HCEC 1CT (cell line): ENCODE measurements around the gene VDAC2.
"Not testable (repeated sequence)": the region's sequence is repeated elsewhere in the genome, so short reads cannot be mapped to it uniquely, and the experiment has no call there.

Experiments used
- DNase-seq: peaks from one replicate; pipeline ENCODE4 v3.0.0-alpha.2; 2017

The VDAC2 gene

DNA sequence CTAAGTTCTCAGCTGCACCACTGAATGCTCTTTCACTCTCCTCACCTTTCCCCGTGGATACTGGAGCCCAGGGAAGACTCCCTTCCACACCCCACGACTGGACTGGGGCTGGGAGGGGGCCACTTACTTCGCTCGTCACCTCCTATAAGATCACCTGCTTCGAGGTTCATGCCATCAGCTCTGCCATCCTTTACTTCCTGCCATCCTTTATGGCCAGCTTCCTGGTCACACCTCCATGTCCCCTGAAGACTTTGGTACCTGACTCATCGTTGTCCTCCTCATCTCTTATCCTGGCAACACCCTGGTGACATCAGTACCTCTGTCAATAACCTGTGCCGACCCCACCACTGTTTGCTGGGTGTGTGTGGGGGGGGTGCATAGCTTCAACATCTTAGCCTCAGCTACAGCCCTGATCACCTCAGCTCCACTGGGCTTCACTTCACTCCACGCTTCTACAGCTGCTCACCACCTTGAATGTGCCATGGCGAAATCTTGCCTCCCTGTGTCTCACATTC, 8.7 kb upstream of the VDAC2 start:
- no peak for DNase-seq

DNA sequence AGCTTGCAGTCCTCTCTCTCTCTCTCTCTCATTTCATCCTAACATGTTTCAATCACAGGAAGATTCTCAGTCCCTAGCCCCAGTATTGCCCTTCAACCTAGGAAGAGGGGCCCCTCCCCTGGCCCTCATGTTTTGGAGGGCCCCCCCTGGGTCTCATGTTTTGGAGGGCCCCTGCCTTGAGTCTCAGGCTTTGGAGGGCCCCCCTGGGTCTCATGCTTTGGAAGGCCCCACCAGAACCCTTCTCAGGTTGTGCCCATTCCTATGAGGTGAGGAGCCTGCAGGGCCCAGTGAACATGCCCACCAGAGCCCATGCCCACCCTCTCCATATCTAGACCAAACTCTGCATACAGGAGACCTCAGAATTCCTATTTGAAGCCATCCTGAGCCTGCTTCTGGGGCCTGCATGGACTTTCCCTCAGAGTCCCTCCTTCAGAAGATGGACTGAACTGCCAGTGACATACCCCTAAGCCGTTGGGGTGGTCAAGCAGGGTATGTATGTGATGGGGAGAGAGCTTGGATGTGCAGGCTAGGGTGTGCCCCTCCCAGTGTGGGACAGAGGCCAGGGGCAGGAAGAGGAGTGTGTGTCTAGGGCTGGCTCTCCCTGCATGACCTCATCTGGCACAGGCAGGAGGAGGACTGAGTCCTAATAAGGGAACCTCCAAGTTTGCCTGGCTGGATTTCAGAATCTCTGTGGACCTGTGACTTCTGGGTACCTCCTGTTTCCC, 8.1 kb upstream of the VDAC2 start:
- DNase-seq = peak; percentile 80

DNA sequence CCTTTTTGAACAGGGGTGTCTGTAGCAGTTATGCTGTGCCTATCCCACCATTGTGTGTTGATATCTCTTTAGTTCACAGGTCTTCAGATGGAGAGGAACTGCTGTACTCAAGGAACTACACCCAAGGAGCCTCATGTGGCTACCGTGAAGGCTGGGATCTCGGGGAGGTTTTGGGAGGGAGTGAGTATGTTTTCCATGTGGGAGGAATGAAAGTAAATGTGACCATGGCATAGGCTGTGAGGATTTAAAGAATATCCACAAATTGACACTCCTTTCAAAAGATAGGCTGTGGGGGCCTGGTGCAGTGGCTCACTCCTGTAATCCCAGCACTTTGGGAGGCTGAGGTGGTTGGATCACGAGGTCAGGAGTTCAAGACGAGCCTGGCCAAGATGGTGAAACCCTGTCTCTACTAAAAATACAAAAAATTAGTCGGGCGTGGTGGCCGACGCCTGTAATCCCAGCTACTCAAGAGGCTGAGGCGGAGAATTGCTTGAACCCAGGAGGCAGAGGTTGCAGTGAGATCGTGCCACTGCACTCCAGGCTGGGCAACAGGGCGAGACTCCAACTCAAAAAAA, 7.5 kb upstream of the VDAC2 start:
- not testable (repeated sequence) for DNase-seq

DNA sequence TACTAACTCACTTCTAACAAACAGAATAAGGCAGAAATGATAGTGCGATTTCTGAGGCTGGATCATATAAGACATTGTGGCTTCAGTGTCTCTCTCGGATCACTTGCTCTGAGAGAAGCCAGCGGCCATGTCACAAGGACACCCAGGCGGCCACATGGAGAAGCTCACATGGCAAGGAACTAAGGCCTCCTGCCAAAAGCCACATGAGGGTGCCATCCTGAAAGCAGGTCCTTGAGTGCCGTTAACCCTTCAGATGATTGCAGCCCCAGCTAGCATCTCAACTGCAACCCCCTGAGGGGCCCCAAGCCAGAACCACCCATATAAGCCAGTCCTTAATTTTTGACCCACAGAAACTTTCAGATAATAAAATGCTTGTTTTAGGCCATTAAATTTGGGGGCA, 6.9 kb upstream of the VDAC2 start:
- DNase-seq = no peak

DNA sequence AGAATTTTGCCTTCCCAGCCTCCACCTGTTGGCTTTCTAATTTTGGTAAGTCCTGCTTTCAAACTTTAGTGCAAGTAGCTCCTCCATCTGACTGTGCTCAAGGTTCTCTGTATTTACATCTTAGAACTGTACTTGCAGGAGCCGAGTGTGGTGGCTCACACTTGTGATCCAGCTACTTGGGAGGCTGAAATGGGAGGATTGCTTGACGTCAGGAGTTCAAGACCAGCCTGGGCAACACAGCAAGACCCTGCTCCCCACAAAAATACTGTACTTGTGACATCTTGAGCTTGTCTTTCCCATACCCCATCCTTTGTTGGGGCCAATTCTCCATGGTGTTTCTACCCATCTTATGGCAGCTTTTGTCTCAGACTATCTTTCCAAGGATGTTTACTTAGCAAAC, 4.7 kb upstream of the VDAC2 start:
- no peak for DNase-seq

DNA sequence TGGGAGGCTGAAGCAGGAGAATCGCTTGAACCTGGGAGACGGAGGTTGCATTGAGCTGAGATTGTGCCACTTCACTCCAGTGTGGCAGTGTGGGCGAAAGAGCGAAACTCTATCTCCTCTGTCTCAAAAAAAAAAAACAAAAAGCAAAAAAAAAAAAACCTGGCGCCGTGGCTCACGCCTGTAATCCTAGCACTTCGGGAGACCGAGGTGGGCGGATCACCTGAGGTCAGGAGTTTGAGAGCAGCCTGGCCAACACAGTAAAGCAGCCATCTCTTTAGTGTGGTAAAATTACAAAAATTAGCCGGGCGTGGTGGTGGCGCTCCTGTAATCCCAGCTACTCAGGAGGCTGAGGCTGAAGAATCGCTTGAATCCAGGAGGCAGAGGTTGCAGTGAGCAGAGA, 4.0 kb upstream of the VDAC2 start:
- DNase-seq = not testable (repeated sequence)

DNA sequence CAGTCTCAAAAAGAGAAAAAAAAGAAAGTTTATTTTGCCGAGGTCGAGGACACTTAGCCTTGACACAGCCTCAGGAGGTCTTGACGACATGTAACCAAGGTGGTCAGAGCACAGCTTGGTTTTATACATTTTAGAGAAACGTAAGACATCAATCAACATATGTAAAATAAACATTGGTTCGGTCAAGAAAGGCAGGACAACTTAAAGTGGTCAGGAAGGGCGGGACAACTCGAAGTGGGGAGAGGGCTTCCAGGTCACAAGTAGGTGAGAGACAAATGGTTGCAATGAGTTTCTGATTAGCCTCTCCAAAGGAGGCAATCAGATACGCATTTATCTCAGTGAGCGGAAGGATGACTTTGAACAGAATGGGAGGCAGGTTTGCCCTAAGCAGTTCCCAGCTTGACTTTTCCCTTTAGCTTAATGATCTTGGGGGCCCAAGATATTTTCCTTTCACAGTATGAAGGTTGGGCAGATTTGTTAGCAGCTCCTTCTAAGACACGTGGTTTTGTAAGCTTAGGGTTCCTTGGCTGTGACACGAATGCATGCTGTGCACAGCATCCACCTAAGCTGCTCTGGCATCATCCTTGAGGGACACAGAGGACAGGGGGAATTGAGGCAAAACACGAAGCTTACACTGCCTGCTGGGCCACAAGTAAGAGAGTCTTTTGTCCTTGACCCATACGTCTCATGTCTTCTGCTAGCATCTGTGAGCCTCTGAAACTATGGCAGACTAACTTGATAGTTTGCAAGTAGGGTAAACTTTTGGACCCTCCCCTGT, 3.3 kb upstream of the VDAC2 start:
- no peak for DNase-seq

DNA sequence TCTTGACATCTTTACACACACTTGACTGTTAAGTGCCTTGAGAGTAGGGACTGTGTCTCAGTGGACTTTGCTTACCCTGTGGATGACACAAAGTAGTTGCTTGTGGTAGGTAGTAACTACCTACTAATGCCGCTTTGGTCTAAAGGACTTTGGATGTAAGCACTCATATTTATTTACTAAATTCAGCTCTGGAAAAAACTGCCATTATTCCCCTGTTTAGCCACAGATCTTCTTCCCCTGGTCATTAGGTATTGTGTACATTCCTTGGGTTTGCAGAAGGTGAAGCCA, 2.8 kb upstream of the VDAC2 start:
- no peak for DNase-seq

DNA sequence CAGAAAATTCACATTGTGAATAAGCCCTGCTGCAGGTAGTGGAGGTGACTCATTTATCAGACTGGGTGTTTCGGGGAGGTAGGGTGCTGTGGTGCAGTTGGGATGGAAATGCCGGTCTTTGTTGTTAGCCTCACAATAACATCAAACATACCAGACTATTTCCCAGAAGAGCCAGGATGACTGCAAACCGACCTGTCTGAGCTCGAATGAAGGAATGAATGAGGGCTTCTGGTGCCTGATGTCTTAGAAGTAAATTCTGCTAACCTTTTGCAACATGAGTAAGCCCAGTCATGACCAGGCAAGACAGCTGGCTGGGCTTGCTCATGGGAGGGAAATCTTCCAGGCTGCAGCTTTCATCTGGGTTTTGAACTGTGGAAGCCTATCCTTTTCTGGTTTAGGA, 2.4 kb upstream of the VDAC2 start:
- peak; percentile 70 for DNase-seq

DNA sequence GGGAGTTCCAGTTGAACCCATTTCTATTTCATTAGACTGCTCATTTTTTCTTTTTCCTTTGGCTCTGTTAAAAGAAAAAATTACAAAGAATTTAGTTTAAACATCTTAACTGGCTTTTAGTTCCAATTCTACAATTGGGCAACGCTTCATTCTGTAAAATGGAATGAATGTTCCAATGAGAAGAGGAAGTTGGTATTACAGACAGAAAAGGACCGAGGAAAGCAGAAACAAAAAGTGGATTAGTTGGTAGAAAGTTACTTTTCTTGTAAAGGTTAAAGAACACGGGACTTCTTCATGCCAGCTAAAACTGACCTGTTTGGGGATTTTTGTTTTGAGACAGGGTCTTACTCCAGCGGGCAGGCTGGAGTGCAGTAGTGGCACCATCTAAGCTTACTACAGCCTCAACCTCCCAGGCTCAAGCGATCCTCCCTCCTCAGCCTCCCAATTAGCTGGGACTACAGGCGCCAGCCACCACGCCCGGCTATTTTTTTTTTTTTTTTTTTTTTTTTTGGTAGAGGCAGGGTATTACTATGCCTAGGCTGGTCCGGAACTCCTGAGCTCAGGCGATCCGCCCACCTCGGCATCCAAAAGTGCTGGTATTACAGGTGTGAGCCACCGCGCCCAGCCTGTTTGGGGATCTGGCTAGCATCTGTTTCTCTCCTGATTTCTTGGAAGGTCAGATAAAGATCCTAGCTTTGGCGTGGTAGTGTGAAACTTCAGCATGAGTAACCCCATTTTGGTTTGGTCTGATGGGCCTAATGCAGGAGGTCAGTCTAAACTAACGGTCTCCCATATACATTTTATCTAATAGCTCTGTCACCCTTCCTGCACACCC, 1.3 kb upstream of the VDAC2 start:
- no peak for DNase-seq

DNA sequence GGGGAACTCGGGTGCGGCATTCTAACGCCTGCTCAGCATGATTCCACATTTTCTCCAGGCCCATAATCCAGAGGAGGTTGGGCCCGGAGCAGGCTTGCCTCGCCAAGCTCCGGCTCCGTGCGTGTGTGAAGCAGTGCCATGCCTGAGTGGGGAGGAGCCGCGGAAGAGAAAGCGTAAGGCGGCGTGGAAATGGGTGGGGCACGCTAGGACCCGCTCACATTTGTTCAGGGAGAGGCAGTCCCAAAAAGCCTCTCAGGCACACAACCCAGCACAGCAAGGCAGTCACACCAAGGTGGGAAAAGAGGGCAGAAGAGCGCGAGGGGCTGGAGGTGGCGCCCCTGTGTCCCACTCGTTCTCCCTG, 695 bp upstream of the VDAC2 start:
- DNase-seq = peak; percentile 73

DNA sequence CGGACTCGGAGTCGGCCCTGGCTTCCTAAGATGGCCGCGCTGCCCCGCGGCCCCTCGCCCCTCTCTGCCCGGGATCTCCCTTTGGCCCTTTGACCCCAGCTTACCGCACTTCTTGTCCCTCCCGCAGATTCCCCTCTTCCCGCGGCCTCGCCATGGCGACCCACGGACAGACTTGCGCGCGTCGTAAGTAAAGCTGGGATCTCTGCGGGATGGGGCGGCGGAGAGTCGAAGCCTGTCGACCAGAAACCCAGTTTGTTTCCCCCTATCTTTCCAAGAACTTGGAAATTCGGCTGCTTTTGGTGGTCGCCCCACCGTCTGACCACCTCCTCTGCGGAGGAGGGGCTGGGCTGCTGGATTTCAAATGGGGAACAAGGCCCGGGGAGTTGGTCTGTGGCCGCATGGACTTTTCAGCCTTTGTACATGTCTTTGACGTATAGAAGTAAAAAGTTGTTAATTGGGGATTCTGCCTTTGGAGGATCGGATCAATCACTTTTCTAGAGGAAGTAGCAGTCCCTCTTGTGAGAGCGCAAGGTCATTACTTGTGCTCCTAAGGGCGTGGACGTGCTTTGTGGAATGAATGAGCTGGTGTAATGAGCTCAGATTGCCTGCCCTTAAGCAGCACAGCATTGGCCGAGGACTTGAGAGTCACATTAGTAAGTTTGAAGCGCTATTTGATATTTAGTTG, 553 bp downstream of the VDAC2 start:
- peak; percentile 64 for DNase-seq

DNA sequence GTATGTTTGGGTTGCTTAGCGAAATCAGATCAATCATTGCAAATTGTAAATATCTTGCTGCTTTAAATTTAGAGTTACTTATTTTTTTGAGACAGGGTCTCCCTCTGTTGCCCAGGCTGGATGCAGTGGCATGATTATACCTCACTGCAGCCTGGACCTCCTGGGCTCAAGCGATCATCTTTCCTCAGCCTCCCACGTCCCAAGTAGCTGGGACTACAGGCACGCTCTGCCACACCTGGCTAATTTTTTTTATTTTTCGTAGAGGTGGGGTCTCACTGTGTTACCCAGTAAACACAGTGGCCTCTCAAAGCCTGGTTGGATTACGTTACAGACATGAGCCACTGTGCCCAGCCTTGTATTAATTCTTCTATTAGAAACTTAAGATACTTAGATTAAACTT, 1.7 kb downstream of the VDAC2 start:
- no peak for DNase-seq

DNA sequence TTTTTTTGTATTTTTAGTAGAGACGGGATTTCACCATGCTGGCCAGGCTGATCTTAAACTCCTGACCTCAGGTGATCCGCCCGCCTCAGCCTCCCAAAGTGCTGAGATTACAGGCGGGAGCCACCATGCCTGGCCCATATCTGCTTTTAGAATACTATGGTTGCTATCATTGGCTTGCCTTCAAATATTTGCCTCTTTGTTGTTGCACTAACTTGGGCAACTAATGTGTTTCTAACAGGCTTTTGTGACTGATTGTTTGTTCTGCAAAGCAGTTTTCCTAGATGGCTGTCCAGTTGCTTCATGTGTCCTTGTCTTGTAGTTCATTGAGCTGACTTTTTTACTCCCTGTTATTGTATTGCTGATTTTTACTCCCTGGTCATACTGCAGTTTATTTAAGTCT, 9.7 kb downstream of the VDAC2 start:
- DNase-seq = no peak

DNA sequence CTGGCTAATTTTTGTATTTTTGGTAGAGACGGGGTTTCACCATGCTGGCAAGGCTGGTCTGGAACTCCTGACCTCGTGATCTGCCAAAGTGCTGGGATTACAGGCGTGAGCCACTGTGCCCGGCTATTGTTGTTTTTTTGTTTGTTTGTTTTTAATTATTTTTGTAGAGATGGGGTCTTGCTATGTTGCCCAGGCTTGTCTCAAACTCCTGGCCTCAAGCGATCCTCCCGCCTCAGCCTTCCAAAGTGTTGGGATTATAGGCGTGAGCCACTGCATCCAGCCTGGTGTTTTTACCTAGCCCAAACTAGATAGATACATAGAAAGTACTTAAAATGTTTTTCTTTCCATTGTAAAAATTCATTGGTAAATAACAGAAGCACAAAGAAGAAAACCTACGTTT, 10.9 kb downstream of the VDAC2 start:
- DNase-seq = not testable (repeated sequence)

DNA sequence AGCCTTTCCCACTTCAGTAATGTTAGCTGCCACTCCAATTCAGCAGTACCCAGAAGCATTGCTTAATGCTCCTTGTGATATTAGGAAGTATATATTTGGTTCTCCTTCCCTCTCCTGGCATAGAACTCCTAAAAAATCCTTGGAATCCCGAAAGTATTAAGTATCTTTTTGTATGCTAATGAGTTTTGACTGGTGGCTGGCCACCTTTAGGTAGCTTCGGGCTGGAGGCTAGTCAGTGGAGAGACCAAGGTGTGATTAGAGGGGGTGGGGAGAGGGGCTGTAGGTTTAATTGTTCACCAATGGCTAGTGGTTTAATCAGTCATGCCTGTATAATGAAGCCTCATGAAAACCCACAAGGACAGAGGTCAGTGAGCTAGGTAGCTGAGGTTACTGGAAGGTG, 12.9 kb downstream of the VDAC2 start:
- DNase-seq = no peak

DNA sequence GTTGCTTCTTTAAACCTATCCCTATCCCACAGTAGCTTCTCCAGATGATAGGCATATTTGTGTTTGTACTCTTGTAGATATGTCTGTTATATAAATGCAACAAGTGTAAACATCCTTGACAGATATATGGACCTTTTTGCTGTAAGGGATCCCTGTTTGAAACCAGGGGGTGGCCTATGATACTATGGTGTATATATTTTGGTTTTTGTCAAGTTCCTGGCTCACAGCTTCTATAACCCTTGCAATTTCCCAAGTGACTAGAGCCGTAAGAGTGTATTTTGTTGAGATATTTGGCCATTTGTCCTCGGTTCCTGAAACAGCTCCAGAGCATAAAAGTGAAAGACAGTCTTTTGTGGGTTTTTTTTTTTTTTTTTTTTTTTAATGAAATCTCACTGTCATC, 15.5 kb downstream of the VDAC2 start:
- no peak for DNase-seq

DNA sequence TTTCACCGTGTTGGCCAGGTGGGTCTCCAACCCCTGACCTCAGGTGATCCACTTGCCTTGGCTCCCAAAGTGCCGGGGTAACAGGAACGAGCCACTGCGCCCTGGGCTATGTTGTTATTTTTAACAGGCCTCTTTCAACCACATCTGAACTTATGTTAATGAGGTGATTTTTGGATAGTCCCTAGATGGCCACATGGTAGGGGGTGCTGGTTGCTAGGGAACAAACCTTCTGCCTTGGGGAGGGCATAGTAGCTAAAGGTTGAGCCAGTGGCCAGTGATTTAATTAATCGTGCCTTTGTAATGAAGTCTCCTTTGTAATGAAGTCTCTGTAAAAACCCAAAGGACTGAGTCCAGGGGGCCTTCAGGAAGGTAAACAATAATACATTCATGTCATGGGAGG, 16.1 kb downstream of the VDAC2 start:
- no peak for DNase-seq

DNA sequence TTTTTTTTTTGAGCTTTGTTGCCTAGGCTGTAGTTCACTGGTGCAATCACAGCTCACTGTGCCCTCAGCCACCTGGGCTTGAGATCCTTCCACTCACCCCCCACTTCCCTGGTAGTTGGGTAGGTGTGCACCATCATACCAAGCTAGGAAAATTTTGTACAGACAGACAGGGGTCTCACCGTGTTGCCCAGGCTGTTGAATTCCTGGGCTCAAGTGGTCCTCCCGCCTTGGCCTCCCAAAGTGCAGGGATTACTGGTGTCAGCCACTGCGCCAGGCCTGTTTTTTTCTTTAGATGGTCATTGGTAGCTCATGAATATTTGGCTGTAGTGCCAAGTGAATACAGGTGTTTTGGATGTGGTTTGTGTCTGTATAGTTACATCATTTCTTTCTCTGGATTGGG, 17.7 kb downstream of the VDAC2 start:
- no peak for DNase-seq

DNA sequence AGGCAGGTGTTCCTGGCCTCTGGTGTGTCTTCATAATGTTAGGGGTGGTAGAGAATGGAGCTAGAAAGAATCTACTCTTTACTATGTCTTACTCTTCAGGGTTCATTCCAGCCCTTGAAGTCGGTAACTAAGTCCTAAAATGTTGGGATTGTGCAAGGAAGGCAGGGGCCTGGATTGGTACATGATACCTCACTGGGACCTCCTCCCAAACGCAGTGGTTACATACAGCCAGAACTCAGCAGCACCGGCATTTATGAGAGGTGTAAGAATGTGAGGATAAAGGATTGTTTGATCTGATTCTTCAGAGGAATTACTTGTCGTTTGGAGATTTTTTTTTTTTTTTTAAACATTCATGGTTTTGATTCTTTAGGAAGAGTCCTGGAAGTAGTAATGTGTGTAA, 18.2 kb downstream of the VDAC2 start:
- DNase-seq = no peak

DNA sequence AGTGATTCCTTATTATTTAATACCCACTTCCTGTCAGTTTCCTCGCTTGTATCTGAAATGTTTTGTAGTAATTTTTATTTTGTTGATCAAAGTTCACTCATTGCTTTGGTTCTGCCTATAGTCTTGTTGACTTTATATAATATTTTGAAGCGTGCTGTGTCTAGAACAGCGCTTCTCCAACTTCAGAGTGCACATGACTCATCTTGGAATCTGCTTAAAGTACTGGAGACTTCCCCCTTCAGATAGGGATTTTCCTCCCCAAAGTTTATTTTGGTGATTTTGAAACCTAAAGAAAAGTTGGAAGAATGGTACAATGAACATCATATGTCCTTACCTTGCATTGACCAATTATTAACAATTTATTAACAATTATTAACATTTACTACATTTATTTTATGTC, 19.4 kb downstream of the VDAC2 start:
- DNase-seq = peak; percentile 52

DNA sequence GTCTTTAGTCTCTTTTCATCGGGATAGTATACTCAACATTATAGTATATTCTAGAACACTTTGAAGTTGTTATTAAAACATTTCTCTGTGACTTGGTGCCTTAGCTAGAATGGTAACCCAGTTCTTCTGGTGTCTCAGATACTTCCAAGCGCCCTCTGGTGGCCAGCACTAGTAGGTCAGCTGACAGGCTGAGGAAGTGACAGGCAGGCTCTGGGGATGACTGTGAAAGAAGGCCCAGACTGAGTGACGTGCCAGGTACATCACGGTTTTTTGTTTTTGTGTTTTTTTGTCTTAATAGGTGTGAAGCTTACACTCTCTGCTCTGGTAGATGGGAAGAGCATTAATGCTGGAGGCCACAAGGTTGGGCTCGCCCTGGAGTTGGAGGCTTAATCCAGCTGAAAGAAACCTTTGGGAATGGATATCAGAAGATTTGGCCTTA, 20.0 kb downstream of the VDAC2 start:
- DNase-seq = peak; percentile 80
